ENCODE measurements around the gene ANKRD36C. TPM values are rescaled to one million over a fixed set of nuclear protein-coding genes. Genes with fewer than 3 reads are reported as not detected.
A peak's percentile ranks its signal among the peaks of the same experiment; 100 is the strongest.
"Not testable (repeated sequence)": the region's sequence is repeated elsewhere in the genome, so short reads cannot be mapped to it uniquely, and the experiment has no call there.

ANKRD36C gene
- total RNA-seq, 1 donor = 42.7 TPM

DNA sequence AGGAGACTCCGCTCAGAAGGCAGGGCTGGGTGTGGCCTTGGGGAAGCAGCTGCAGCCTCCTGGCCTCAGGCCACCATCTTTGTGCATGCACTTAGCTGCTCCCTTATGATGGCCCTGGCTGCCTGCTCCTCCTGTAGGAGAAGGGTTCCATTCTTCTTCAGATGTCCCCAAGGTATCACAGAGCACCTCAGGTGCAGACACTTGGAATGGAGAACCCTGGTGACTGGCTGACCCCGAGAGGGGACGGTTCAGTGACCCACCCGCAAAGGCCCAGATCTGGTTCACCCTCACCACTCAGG, 33.5 kb upstream of the ANKRD36C start:
- Histone ChIP-seq H3K4me3 (ENCODE audit: insufficient read depth, low read length) (no peak overlapping the region), H3K36me3 (ENCODE audit: insufficient read depth, low read length) (no peaks in the 10 kb centered on the region), H4K20me1 (ENCODE audit: insufficient read depth, low read length) (no peaks in the 10 kb centered on the region), H3K27ac (ENCODE audit: low read depth, low read length) (no peak overlapping the region), H3K4me2 (ENCODE audit: insufficient read depth, low read length) (no peak overlapping the region), H3K4me1 (ENCODE audit: insufficient read depth, low read length) (no peaks in the 10 kb centered on the region), H3K9me3 (ENCODE audit: low read depth, low read length) (no peaks in the 10 kb centered on the region), H3K79me2 (ENCODE audit: insufficient read depth, low read length) (no peaks in the 10 kb centered on the region), H3K27me3 (ENCODE audit: insufficient read depth, low read length) (no peaks in the 10 kb centered on the region), H2AFZ (ENCODE audit: low read length) (no peak overlapping the region)
- no peak for DNase-seq (ENCODE audit: insufficient read length, low spot score, missing footprints)
- TF ChIP-seq, protein P1, sequence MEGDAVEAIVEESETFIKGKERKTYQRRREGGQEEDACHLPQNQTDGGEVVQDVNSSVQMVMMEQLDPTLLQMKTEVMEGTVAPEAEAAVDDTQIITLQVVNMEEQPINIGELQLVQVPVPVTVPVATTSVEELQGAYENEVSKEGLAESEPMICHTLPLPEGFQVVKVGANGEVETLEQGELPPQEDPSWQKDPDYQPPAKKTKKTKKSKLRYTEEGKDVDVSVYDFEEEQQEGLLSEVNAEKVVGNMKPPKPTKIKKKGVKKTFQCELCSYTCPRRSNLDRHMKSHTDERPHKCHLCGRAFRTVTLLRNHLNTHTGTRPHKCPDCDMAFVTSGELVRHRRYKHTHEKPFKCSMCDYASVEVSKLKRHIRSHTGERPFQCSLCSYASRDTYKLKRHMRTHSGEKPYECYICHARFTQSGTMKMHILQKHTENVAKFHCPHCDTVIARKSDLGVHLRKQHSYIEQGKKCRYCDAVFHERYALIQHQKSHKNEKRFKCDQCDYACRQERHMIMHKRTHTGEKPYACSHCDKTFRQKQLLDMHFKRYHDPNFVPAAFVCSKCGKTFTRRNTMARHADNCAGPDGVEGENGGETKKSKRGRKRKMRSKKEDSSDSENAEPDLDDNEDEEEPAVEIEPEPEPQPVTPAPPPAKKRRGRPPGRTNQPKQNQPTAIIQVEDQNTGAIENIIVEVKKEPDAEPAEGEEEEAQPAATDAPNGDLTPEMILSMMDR (IDR thresholded peaks at IDR 0.05; ENCODE audit: extremely low read depth, low read depth, low read length) = no peak

DNA sequence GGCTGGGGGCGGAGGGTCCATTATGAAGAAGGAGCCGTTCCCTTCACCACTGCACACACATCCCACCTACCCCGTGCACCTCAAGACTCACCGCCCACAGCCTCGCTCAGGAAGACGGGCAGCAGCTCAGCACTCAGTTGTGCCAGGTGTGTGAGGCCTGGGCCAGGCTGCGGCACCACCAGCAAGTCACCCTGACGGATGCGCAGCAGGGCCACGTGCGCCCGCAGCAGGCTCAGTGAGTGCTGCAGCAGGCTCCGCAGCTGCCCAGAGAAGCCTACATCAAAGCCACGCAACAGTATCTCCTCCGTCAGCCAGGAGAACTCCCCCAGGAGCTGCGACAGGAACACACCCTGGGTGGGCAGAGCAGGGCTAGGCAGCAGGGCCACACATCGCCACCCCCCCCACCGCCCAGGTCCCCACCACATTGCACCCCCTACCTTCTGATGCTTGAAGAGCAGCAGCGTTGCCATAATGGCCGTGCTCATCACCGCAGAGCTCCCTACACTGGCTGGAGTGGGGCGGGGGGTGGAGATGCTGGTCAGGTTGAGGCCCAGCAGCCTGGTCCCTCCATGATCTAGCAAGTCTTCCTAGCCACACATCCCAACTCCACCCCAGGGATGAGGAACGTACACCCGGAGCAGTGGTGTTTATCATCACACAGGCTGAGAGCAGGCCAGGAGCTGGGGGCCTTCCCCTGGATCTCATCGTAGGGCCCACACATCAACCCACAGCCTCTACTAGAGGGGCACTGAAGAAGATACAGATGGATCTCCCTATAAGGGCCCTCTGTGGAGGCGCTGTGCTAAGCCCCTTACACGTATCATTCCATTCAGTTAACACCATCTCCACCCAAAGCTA, 32.9 kb upstream of the ANKRD36C start:
- Histone ChIP-seq H4K20me1 (ENCODE audit: insufficient read depth, low read length) (no peaks in the 10 kb centered on the region), H3K4me3 (ENCODE audit: insufficient read depth, low read length) (no peak overlapping the region), H3K4me1 (ENCODE audit: insufficient read depth, low read length) (no peaks in the 10 kb centered on the region), H2AFZ (ENCODE audit: low read length) (no peak overlapping the region), H3K4me2 (ENCODE audit: insufficient read depth, low read length) (no peak overlapping the region), H3K79me2 (ENCODE audit: insufficient read depth, low read length) (no peaks in the 10 kb centered on the region), H3K36me3 (ENCODE audit: insufficient read depth, low read length) (no peaks in the 10 kb centered on the region), H3K9me3 (ENCODE audit: low read depth, low read length) (no peaks in the 10 kb centered on the region), H3K27ac (ENCODE audit: low read depth, low read length) (no peak overlapping the region), H3K27me3 (ENCODE audit: insufficient read depth, low read length) (no peaks in the 10 kb centered on the region)
- DNase-seq (ENCODE audit: insufficient read length, low spot score, missing footprints) = peak; percentile 25
- TF ChIP-seq, protein P1 (IDR thresholded peaks at IDR 0.05; ENCODE audit: extremely low read depth, low read depth, low read length) = no peak

- H3K4me3 ChIP-seq (ENCODE audit: insufficient read depth, low read length); H3K79me2 ChIP-seq (ENCODE audit: insufficient read depth, low read length); H3K4me2 ChIP-seq (ENCODE audit: insufficient read depth, low read length); H3K27ac ChIP-seq (ENCODE audit: low read depth, low read length); H2AFZ ChIP-seq (ENCODE audit: low read length); H4K20me1 ChIP-seq (ENCODE audit: insufficient read depth, low read length); DNase-seq (ENCODE audit: insufficient read length, low spot score, missing footprints); H3K27me3 ChIP-seq (ENCODE audit: insufficient read depth, low read length); H3K4me1 ChIP-seq (ENCODE audit: insufficient read depth, low read length); H3K9me3 ChIP-seq (ENCODE audit: low read depth, low read length); H3K36me3 ChIP-seq (ENCODE audit: insufficient read depth, low read length): not testable (repeated sequence)
Measured at GRCh38 chr2:96023701-96024100, 32.1 kb upstream of the ANKRD36C start.

DNA sequence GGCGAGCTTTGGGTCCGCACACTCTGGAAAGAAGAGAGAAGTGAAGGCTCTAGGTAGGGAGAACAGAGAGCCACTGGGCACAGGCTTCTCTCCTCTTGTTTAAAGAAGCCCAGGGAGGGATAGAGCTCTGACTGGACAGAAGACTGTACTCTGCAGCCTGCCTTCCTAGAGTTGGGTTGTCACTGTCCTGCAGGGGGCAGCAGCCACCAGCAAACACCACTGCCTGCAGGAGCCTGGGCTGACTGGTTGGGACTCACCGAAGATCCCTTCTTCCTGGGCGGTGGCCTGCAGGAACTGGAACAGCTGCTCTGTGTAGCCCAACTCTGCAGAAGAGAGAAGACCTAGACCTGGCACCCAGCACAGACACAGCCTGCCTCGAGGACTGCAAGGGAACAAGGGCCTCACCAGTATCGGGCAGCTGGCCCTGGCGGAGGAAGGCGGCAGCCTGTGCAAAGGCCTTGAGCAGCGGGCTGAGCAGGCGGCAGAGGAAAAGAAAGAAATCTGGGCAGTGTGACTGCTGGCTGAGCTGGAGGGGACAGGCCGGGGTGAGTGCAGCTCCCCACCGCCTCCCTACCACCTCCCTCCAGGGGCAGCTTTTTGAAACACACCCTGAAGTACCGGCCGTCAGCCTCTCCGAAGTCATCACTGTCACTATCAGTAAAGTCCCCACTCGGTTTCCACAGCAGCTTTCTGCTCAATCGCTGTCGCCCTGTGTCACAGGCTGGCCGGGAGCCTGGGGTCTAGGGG, 31.2 kb upstream of the ANKRD36C start:
- not testable (repeated sequence) for H3K4me1 ChIP-seq (ENCODE audit: insufficient read depth, low read length); H3K27ac ChIP-seq (ENCODE audit: low read depth, low read length); H3K9me3 ChIP-seq (ENCODE audit: low read depth, low read length); H3K4me3 ChIP-seq (ENCODE audit: insufficient read depth, low read length); H4K20me1 ChIP-seq (ENCODE audit: insufficient read depth, low read length); H3K79me2 ChIP-seq (ENCODE audit: insufficient read depth, low read length); H3K36me3 ChIP-seq (ENCODE audit: insufficient read depth, low read length); H2AFZ ChIP-seq (ENCODE audit: low read length); H3K27me3 ChIP-seq (ENCODE audit: insufficient read depth, low read length); H3K4me2 ChIP-seq (ENCODE audit: insufficient read depth, low read length)
- TF ChIP-seq, protein P1 (IDR thresholded peaks at IDR 0.05; ENCODE audit: extremely low read depth, low read depth, low read length) = peak; percentile 65
- peak; percentile 90 for DNase-seq (ENCODE audit: insufficient read length, low spot score, missing footprints)

DNA sequence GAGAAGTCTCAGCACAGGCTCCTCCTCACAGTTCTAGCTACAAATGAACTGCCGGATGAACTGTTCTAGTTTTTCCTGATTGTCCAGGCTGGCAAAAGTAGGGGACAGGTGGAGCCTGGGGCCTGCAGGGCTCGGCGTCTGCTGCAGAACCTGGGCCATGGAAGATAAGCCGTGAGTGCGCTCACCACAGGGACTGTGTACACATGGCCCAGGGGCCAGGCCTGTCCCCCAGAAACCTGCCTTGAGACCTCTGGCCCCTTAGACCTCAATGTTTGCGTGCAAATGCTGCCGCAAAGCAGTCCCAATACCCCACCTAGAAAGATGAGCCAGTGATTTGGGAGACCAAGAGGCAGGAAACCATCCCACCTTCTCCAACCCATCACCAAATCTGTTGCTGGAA, 30.5 kb upstream of the ANKRD36C start:
- not testable (repeated sequence) for H3K36me3 ChIP-seq (ENCODE audit: insufficient read depth, low read length); H3K27me3 ChIP-seq (ENCODE audit: insufficient read depth, low read length); H3K27ac ChIP-seq (ENCODE audit: low read depth, low read length); H3K79me2 ChIP-seq (ENCODE audit: insufficient read depth, low read length); H3K9me3 ChIP-seq (ENCODE audit: low read depth, low read length); H3K4me2 ChIP-seq (ENCODE audit: insufficient read depth, low read length); H3K4me1 ChIP-seq (ENCODE audit: insufficient read depth, low read length); H4K20me1 ChIP-seq (ENCODE audit: insufficient read depth, low read length); H3K4me3 ChIP-seq (ENCODE audit: insufficient read depth, low read length); DNase-seq (ENCODE audit: insufficient read length, low spot score, missing footprints); H2AFZ ChIP-seq (ENCODE audit: low read length)

DNA sequence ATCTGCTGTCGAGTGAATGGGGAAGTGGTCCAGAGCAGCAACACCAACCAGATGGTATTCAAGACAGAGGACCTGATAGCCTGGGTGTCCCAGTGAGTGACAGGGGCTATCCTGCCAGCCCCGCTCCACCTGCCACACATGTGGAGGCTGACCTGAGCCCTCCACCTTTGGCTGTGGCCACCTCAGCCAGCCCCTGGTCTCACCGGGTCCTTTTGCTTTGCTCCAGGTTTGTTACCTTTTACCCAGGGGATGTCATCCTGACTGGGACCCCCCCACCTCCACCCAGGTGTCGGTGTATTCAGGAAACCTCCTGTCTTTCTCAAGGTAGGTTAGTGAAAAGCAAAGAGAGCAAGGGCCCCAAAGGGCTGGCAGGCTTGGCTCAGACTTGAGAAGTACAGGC, 29.5 kb upstream of the ANKRD36C start:
- DNase-seq (ENCODE audit: insufficient read length, low spot score, missing footprints) = peak; percentile 22
- H4K20me1 ChIP-seq (ENCODE audit: insufficient read depth, low read length); H3K4me1 ChIP-seq (ENCODE audit: insufficient read depth, low read length); H3K27ac ChIP-seq (ENCODE audit: low read depth, low read length); H3K4me2 ChIP-seq (ENCODE audit: insufficient read depth, low read length); H3K36me3 ChIP-seq (ENCODE audit: insufficient read depth, low read length); H3K79me2 ChIP-seq (ENCODE audit: insufficient read depth, low read length); H3K27me3 ChIP-seq (ENCODE audit: insufficient read depth, low read length); H2AFZ ChIP-seq (ENCODE audit: low read length); H3K4me3 ChIP-seq (ENCODE audit: insufficient read depth, low read length); H3K9me3 ChIP-seq (ENCODE audit: low read depth, low read length): not testable (repeated sequence)
